GM12874 (cell line): ENCODE results near the gene TBC1D1.

Experiments
- CTCF ChIP-seq: IDR thresholded peaks from 2 replicates; pipeline ENCODE4 v1.5.1; 2011; ENCODE audit warnings: low read depth, mild to moderate bottlenecking, control low read depth, low read length, moderate library complexity; ENCODE audit not compliant: insufficient read depth

The TBC1D1 gene

GRCh38 chr4:38154252-38154651, 263.4 kb downstream of the TBC1D1 start:
- no peak for TF ChIP-seq CTCF

GRCh38 chr4:38154681-38155588, 264.1 kb downstream of the TBC1D1 start:
- TF ChIP-seq CTCF: no peak

- no peak for TF ChIP-seq CTCF
Observed at GRCh38 chr4:38155589-38156294, 264.9 kb downstream of the TBC1D1 start.

GRCh38 chr4:38157592-38157991, 266.7 kb downstream of the TBC1D1 start:
- TF ChIP-seq CTCF: no peak

- no peak for TF ChIP-seq CTCF
Observed at GRCh38 chr4:38160487-38161207, 269.8 kb downstream of the TBC1D1 start.

- TF ChIP-seq CTCF: no peak
Observed at GRCh38 chr4:38161208-38162113, 270.6 kb downstream of the TBC1D1 start.
